Keratinocyte (primary cell): ENCODE measurements around the gene ASPN.

Experiments
- CTCF ChIP-seq, 3 experiments: IDR thresholded peaks in 1 of 3; conservative IDR thresholded peaks in 1 of 3; optimal IDR thresholded peaks in 1 of 3; 2 replicates in 2 of 3; 3 replicates in 1 of 3; pipeline versions ENCODE3 to v1.5.1; 2011; ENCODE audit warnings: low read length in 3 of 3, mild to moderate bottlenecking in 3 of 3, moderate library complexity in 2 of 3, control low read depth in 1 of 3, inconsistent platforms in 1 of 3; ENCODE audit not compliant: insufficient read depth in 2 of 3; ENCODE audit errors: extremely low read depth in 1 of 3
- EZH2 ChIP-seq: IDR thresholded peaks from one replicate; pipeline ENCODE4 v1.6.1; 2012; ENCODE audit warnings: inconsistent platforms, mild to moderate bottlenecking, low read length, moderate library complexity

DNA sequence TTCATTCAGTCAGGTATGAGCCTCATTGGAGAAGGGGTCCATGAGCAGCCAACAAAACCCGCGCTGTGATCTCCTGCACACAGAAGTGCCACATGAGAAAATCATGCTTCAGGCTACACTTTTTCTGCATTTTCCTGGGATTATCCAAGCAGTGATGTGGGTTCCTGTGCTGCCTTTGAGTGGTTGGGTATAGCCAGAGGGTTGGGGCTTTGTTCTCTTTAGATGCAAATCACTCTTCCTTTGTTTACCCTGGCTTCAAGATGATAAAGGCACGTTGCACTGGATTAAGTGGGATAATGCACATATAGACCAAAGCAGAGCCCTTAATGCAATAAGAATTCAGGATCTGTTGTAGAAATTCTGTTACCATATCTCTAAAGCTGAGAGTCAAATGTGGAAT is 34.7 kb upstream of the ASPN start:
- TF ChIP-seq CTCF (optimal IDR thresholded peaks at IDR 0.05 in 1 of 3, IDR thresholded peaks at IDR 0.05 in 1 of 3, conservative IDR thresholded peaks at IDR 0.05 in 1 of 3; ENCODE audit: extremely low read depth in 1 of 3, insufficient read depth in 2 of 3, low read length in 3 of 3): no peak
- TF ChIP-seq EZH2: no peak
